HepG2 (cell line): ENCODE measurements around the gene INHBA. TPM values are rescaled to one million over a fixed set of nuclear protein-coding genes. Genes with fewer than 3 reads are reported as not detected.

Experiments used
- ATAC-seq: fragments of 200-7000 bp; cut with Tn5 transposase; 3 replicates; pipeline ENCODE4 v1.9.1; 2020; ENCODE audit warnings: mild to moderate bottlenecking, moderate library complexity
- BruUV-seq: library from RNA; stranded (reverse); fragments of 400-500 nt; replicated peaks from 2 replicates; lab custom pipeline; 2021; lab: Mats Ljungman, UMichigan
- CTCF ChIA-PET: fragments of 300-600 bp; formaldehyde crosslinking; extraction: SDS; loops from one replicate; lab custom pipeline; 2021; ENCODE audit warnings: low total read pairs, inconsistent platforms, low intra/inter-chr PET ratio; lab: Yijun Ruan, JAX
- POLR2A ChIA-PET: fragments of 350-600 bp; sonication (Branson Sonifier 250); formaldehyde crosslinking; loops from one replicate; lab custom pipeline; 2020; ENCODE audit warnings: antibody characterized with exemption, inconsistent platforms; lab: Yijun Ruan, JAX
- DNase-seq: peaks from one replicate; pipeline ENCODE4 v3.0.0-alpha.2; 2015; ENCODE audit warnings: low spot score
- FAIRE-seq: peaks from 3 replicates; lab custom pipeline; 2011; peaks lifted over from hg19 to GRCh38; lab: Jason Lieb, UNC
- H2AFZ ChIP-seq: one replicate; pipeline ENCODE4 v1.6.1; 2011; ENCODE audit warnings: low read length, inconsistent platforms
- H3K27ac ChIP-seq: fragments of 300-600 bp; 3 replicates; pipeline ENCODE4 v1.8.0; 2011; ENCODE audit warnings: mixed run types, mild to moderate bottlenecking, mixed read lengths, low read length, inconsistent platforms; ENCODE audit not compliant: insufficient read depth; ENCODE audit errors: extremely low read length
- H3K27me3 ChIP-seq, 2 experiments: fragments of 200-600 bp in 1 of 2; 2 replicates in 1 of 2; 3 replicates in 1 of 2; pipeline versions ENCODE4 v1.6.0 to v1.8.0; 2011; ENCODE audit warnings: low read length in 2 of 2, mild to moderate bottlenecking in 2 of 2, moderate library complexity in 2 of 2, inconsistent platforms in 1 of 2; ENCODE audit not compliant: insufficient read depth in 2 of 2, control insufficient read depth in 1 of 2
- H3K36me3 ChIP-seq, 2 experiments: fragments of 200-600 bp in 1 of 2; replicated peaks in 1 of 2; 2 replicates in 1 of 2; 3 replicates in 1 of 2; pipeline versions ENCODE4 v1.5.1 to v1.8.0; 2011; ENCODE audit warnings: low read length in 2 of 2, inconsistent platforms in 1 of 2; ENCODE audit not compliant: insufficient read depth in 2 of 2, control insufficient read depth in 1 of 2
- H3K4me1 ChIP-seq: 2 replicates; pipeline ENCODE4 v1.5.1; 2012; ENCODE audit warnings: low read length, inconsistent platforms; ENCODE audit not compliant: insufficient read depth
- H3K4me2 ChIP-seq: 2 replicates; pipeline ENCODE4 v1.6.0; 2011; ENCODE audit warnings: low read depth, low read length, inconsistent platforms
- H3K4me3 ChIP-seq, 3 experiments: fragments of 200-600 bp in 1 of 3; sonication (generic), shearing (Covaris generic) in 1 of 3; replicated peaks in 1 of 3; 2 replicates each; pipeline ENCODE4 v1.5.1; 2011 to 2016; ENCODE audit warnings: low read length in 3 of 3, inconsistent platforms in 2 of 3, low read depth in 2 of 3, mild to moderate bottlenecking in 2 of 3, control low read depth in 1 of 3, mixed read lengths in 1 of 3; ENCODE audit not compliant: insufficient read depth in 1 of 3
- H3K79me2 ChIP-seq: one replicate; pipeline ENCODE4 v1.6.1; 2011; ENCODE audit warnings: low read length, inconsistent platforms; ENCODE audit not compliant: insufficient read depth
- H3K9ac ChIP-seq: 2 replicates; pipeline ENCODE4 v1.6.0; 2011; ENCODE audit warnings: mild to moderate bottlenecking, low read depth, low read length, inconsistent platforms; ENCODE audit not compliant: insufficient read depth
- H3K9me3 ChIP-seq: 2 replicates; pipeline ENCODE4 v1.5.1; 2012; ENCODE audit warnings: mild to moderate bottlenecking, low read length
- H4K20me1 ChIP-seq: 2 replicates; pipeline ENCODE4 v1.6.0; 2011; ENCODE audit warnings: inconsistent platforms, mild to moderate bottlenecking, low read length, moderate library complexity; ENCODE audit not compliant: insufficient read depth
- ATM ChIP-seq: fragments of 450-650 bp; IDR thresholded peaks from 2 replicates; pipeline ENCODE4 v1.7.1; 2017; ENCODE audit warnings: mild to moderate bottlenecking, borderline replicate concordance
- CCDC6 ChIP-seq: sonication (generic); formaldehyde crosslinking; IDR thresholded peaks from 2 replicates; pipeline ENCODE4 v1.8.1; 2022; ENCODE audit warnings: mild to moderate bottlenecking, missing genetic modification reagents, moderate library complexity
- CEBPB ChIP-seq: IDR thresholded peaks from 2 replicates; pipeline ENCODE4 v1.6.1; 2011; ENCODE audit warnings: low read depth, low read length, improper control_type of control experiment, borderline replicate concordance
- HNF1B ChIP-seq: sonication (generic); formaldehyde crosslinking; IDR thresholded peaks from 2 replicates; pipeline ENCODE4 v1.5.1; 2020; ENCODE audit warnings: mild to moderate bottlenecking, moderate library complexity, missing genetic modification reagents
- MAF1 ChIP-seq: sonication (generic); formaldehyde crosslinking; IDR thresholded peaks from 2 replicates; pipeline ENCODE4 v1.5.0; 2020; ENCODE audit warnings: missing genetic modification reagents, borderline replicate concordance
- MED13 ChIP-seq: sonication (generic); formaldehyde crosslinking; IDR thresholded peaks from 2 replicates; pipeline ENCODE4 v1.5.0; 2020; ENCODE audit warnings: missing genetic modification reagents
- PRDM15 ChIP-seq: sonication (generic); formaldehyde crosslinking; IDR thresholded peaks from 2 replicates; pipeline ENCODE4 v1.4.0; 2020; ENCODE audit warnings: missing genetic modification reagents
- ZNF160 ChIP-seq: sonication (generic); formaldehyde crosslinking; IDR thresholded peaks from 2 replicates; pipeline ENCODE4 v1.8.0; 2022; ENCODE audit warnings: mild to moderate bottlenecking, inconsistent platforms, missing genetic modification reagents
- ZNF234 ChIP-seq: sonication (generic); formaldehyde crosslinking; conservative IDR thresholded peaks from 2 replicates; pipeline ENCODE4 v1.5.1; 2020; ENCODE audit warnings: mild to moderate bottlenecking, missing genetic modification reagents
- ZNF556 ChIP-seq: sonication (generic); formaldehyde crosslinking; IDR thresholded peaks from 2 replicates; pipeline ENCODE4 v1.4.0; 2020; ENCODE audit warnings: mild to moderate bottlenecking, missing genetic modification reagents, borderline replicate concordance
- ZNF576 ChIP-seq: sonication (generic); formaldehyde crosslinking; IDR thresholded peaks from 2 replicates; pipeline ENCODE4 v1.4.0; 2020; ENCODE audit warnings: mild to moderate bottlenecking, missing genetic modification reagents
- in situ Hi-C: cut with HindIII; loops from 2 replicates; pipeline ENCODE4 v1.10.0; 2017; ENCODE audit warnings: low pct_unique_long_range_greater_than_20kb; ENCODE audit not compliant: extremely low pct_ligation_motif_present
- intact Hi-C: fragments of 100-400 bp; cut with micrococcal nuclease; formaldehyde crosslinking; loops from one replicate; pipeline ENCODE4 v1.10.0; 2022; ENCODE audit not compliant: unreplicated experiment
- polyA plus RNA-seq, 8 experiments: library from polyadenylated mRNA; depleted of rRNA in 3 of 8; stranded (reverse) in 7 of 8; unstranded in 1 of 8; fragments of >200 nt; fragmentation: Illumina TruSeq in 4 of 8; extraction: Trizol in 4 of 8; gene quantifications; 2 replicates each; pipeline versions ENCODE4 v1.2.1 to v1.2.3, GENCODE V29; 2011 to 2016; ENCODE audit warnings: low read depth in 4 of 8, missing spikeins in 1 of 8, mixed read lengths in 1 of 8; ENCODE audit not compliant: insufficient read depth in 1 of 8
- total RNA-seq, 5 experiments: library from RNA; depleted of rRNA; stranded (reverse); fragments of >200 nt; fragmentation: Illumina TruSeq; extraction: Trizol; gene quantifications; 2 replicates each; pipeline ENCODE4 v1.2.3, GENCODE V29; 2016; ENCODE audit warnings: low read depth in 1 of 5

Gene INHBA
- total and polyA plus RNA-seq, 2 of the 13 experiments (the other 11 are each of a cell fraction or from before 2014, with no cell fraction given) = not detected

- TF ChIP-seq MED13 (no peak), ZNF576 (CRISPR knock-in tag) (no peak), CEBPB (no peak), CCDC6 (CRISPR knock-in tag) (no peak), PRDM15 (CRISPR knock-in tag) (no peak), ZNF556 (no peak)
- TF ChIP-seq, all 625 proteins: peak for 0
Measured at GRCh38 chr7:41640487-41640886, 62.4 kb downstream of the INHBA start (continued).

GRCh38 chr7:41637049-41637448, 65.8 kb downstream of the INHBA start:
- ChIA-PET POLR2A (no interaction called here), CTCF (no interaction called here)
- Histone ChIP-seq H4K20me1 (no peaks in the 10 kb centered on the region), H3K4me1 (no peaks in the 10 kb centered on the region), H3K27ac (no peak overlapping the region), H2AFZ (no peak overlapping the region), H3K4me2 (no peak overlapping the region), H3K9ac (no peak overlapping the region), H3K4me3 (no peak overlapping the region), H3K36me3 (no peaks in the 10 kb centered on the region), H3K27me3 (no peaks in the 10 kb centered on the region), H3K79me2 (no peaks in the 10 kb centered on the region), H3K9me3 (peaks cover 38% of the 10 kb centered on the region; the same call in 1 of the 2 replicates)
- TF ChIP-seq ZNF160 (CRISPR knock-in tag) = no peak
- no peak for TF ChIP-seq ATM
- no peak for TF ChIP-seq HNF1B (CRISPR knock-in tag)
- TF ChIP-seq ZNF234 (CRISPR knock-in tag) = no peak
- no peak for TF ChIP-seq MAF1
- intact Hi-C loops = no loop called here
- ATAC-seq (no peak), FAIRE-seq (no peak), DNase-seq (no peak)
- no TSS peak for BruUV-seq
- in situ Hi-C loops = no loop called here
